GM06990 (cell line): ENCODE measurements around the gene PHLDA1.
A peak's percentile ranks its signal among the peaks of the same experiment; 100 is the strongest.

Source experiments
- DNase-seq: peaks from one replicate; pipeline ENCODE4 v3.0.0-alpha.2; 2011; ENCODE audit not compliant: insufficient read length; ENCODE audit errors: extremely low read depth
- H3K27me3 ChIP-seq: replicated peaks from 2 replicates; pipeline ENCODE4 v1.6.0; 2011; ENCODE audit warnings: low read length; ENCODE audit not compliant: control insufficient read depth, insufficient read depth
- H3K36me3 ChIP-seq: 2 replicates; pipeline ENCODE4 v1.5.1; 2011; ENCODE audit warnings: low read length; ENCODE audit not compliant: control insufficient read depth, insufficient read depth
- H3K4me3 ChIP-seq: replicated peaks from 2 replicates; pipeline ENCODE4 v1.5.1; 2011; ENCODE audit warnings: low read depth, mild to moderate bottlenecking, control low read depth, low read length
- TF ChIP-seq, protein P1 (sequence below): IDR thresholded peaks from 2 replicates; pipeline ENCODE4 v1.5.1; 2011; ENCODE audit warnings: low read length, control low read depth, mild to moderate bottlenecking, inconsistent platforms; ENCODE audit not compliant: insufficient read depth, poor library complexity, severe bottlenecking

The PHLDA1 gene

GRCh38 chr12:76024942-76025600, 6.5 kb downstream of the PHLDA1 start:
- Histone ChIP-seq H3K27me3 (no peaks in the 10 kb centered on the region), H3K4me3 (no peak overlapping the region), H3K36me3 (no peaks in the 10 kb centered on the region)
- no peak for DNase-seq
- TF ChIP-seq, protein P1, sequence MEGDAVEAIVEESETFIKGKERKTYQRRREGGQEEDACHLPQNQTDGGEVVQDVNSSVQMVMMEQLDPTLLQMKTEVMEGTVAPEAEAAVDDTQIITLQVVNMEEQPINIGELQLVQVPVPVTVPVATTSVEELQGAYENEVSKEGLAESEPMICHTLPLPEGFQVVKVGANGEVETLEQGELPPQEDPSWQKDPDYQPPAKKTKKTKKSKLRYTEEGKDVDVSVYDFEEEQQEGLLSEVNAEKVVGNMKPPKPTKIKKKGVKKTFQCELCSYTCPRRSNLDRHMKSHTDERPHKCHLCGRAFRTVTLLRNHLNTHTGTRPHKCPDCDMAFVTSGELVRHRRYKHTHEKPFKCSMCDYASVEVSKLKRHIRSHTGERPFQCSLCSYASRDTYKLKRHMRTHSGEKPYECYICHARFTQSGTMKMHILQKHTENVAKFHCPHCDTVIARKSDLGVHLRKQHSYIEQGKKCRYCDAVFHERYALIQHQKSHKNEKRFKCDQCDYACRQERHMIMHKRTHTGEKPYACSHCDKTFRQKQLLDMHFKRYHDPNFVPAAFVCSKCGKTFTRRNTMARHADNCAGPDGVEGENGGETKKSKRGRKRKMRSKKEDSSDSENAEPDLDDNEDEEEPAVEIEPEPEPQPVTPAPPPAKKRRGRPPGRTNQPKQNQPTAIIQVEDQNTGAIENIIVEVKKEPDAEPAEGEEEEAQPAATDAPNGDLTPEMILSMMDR: no peak

DNA sequence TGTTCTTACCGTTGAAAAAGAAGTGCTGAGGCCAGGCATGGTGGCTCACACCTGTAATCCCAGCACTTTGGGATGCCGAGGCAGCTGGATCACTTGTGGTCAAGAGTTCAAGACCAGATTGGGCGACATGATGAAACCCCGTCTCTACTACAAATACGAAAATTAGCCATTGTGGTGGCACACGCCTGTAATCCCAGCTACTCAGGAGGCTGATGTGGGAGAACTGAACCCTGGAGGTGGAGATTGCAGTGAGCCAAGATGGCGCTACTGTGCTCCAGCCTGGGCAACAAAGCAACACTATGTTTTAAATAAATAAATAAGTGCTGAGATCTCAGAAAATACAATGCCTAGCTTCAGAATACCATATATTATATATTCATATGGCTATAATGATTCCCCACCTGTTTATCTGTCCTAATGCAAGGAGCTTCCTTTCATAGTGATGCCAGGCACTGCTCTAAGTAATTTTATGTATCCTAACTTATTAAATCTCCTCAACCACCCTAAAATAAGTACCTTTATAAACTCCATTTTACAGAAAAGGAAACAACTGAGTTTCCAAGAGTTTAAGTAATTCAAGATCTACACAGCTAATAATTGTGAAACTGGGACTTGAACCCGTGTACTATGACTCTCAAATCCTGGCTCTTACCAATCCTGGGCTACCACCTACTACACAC, 7.3 kb downstream of the PHLDA1 start:
- Histone ChIP-seq H3K36me3 (no peaks in the 10 kb centered on the region), H3K27me3 (no peaks in the 10 kb centered on the region), H3K4me3 (no peak overlapping the region)
- TF ChIP-seq, protein P1: no peak
- DNase-seq: no peak

DNA sequence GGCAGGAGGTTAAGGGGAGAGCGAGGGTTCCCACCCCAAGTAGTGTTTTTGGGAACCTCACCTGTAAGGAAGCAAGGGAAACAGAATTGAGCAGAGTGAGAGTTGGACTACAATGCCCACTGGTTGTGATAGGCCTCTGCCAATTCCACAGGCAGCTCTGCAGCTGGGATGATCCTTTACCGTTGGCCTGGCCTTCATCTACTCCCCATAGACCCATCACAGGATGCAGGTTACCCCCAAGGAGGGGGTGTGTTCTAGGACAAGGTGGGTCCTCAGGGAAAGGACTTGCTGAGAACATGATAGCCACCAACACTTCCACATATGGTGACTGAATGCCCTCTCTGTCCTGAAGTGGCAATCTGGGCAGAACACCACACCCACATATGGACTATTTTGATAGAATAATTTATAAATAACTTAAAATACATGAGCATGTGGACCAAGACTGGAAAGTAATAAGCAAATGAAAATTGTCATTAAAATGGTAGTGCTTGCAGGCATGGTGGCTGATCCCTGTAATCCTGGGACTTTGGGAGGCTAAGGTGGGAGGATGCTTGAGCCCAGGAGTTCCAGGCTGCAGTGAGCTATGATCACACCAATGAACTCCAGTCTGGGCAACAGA, 8.4 kb downstream of the PHLDA1 start:
- no peak for DNase-seq
- TF ChIP-seq, protein P1: no peak
- H3K36me3 ChIP-seq: no peaks in the 10 kb centered on the region
- H3K27me3 ChIP-seq: no peaks in the 10 kb centered on the region
- no peak overlapping the region for H3K4me3 ChIP-seq

DNA sequence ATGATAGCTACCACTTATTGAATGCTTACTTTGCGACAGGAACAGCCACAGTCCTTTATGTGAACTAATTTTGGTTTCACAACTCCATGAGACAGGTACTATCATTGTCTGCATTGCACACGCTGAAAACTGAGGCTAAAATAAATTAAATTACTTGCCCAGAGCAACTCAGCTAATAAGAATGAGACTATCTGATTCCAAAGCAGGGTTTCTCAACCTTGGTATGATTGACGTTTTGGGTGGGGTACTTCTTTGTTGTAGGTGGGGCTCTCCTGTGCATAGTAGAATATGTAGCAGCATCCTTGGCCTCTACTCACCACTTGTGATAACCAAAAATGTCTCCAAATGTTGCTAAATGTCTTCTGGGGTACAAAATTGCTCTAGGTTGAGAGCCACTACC, 9.1 kb downstream of the PHLDA1 start:
- TF ChIP-seq, protein P1: no peak
- no peaks in the 10 kb centered on the region for H3K27me3 ChIP-seq
- DNase-seq: no peak
- no peak overlapping the region for H3K4me3 ChIP-seq
- no peaks in the 10 kb centered on the region for H3K36me3 ChIP-seq

DNA sequence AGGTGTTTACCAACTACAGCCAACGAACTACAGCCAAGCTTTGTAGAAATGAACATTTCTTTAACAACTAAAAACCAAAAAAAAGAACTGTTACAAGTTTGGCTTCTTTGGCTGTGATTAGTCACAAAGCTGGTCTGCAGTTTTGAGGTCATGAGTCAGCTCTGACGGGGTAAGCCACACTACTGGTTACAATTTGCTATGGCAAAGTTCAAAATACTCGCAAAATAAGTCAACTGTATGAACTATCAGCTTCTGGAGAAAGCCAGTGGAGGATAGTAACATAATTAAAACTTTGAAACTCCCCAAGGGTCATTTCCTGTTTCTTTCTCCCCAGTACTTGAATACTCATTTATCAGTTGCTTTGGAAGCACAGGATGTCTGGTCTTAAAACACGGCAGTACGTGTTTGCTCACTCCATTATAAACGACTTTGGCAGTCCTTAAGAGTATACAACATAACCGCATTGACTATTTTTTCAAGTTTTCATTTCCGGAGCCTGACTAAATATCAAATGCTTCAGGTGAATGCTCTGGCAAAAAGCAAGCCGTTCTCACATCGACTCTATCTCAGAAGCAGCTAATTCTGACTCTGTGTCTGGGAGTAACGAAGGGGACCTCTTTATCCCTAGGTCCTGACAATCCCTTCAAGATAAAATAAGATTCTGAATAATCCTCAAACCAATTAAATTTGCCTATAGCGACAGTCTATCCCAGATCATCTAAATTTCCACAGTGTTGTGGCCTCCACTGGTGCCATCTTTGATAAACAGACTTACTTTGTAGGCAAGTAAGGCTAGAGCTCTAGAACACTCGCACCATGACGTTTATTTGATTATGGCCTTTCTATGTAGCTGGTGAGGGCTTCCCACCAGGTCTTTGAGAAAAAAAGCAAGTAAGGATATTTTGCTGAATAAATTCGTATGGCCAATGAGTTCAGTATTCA, 10.6 kb downstream of the PHLDA1 start:
- no peak overlapping the region for H3K4me3 ChIP-seq
- no peaks in the 10 kb centered on the region for H3K36me3 ChIP-seq
- TF ChIP-seq, protein P1: no peak
- no peaks in the 10 kb centered on the region for H3K27me3 ChIP-seq
- DNase-seq: peak; percentile 26
